ENCODE data around the gene RANBP1. TPM values are rescaled to one million over a fixed set of nuclear protein-coding genes. Genes with fewer than 3 reads are reported as not detected.

The RANBP1 gene
- total and polyA plus RNA-seq, 12 donors: 31.8 to 71.7 (median 39.0) TPM

GRCh38 chr22:20127869-20128618 is 12.1 kb downstream of the RANBP1 start:
- intact Hi-C loops (cut with DNase I): loop anchor here in 2 of 10 donors (10.0 kb wide), 2 partner anchors 153 to 163 kb away; no protein-coding TSS in a partner anchor
- Histone ChIP-seq H3K27me3 (no peaks in the 10 kb centered on the region), H3K27ac (peak overlapping the region in 1 of 10 donors; percentile 44), H3K4me3 (no peak overlapping the region), H3K4me1 (peaks cover 5 to 29% (median 17%) of the 10 kb centered on the region in 9 donors), H3K36me3 (peaks cover 0 to 46% (median 12%) of the 10 kb centered on the region in 9 donors), H3K9me3 (no peaks in the 10 kb centered on the region)
- no peak for DNase-seq
- no peak for ATAC-seq
- 69 to 70% methylated on average over 17 of the region's 17 CpGs for WGBS, 2 donors
- no peak for TF ChIP-seq CTCF (IDR thresholded peaks at IDR 0.05)

GRCh38 chr22:20128619-20128901 is 12.7 kb downstream of the RANBP1 start:
- ATAC-seq: no peak
- intact Hi-C loops (cut with DNase I): loop anchor here in 2 of 10 donors (10.0 kb wide), 2 partner anchors 154 to 164 kb away; no protein-coding TSS in a partner anchor
- no peaks in the 10 kb centered on the region for H3K27me3 ChIP-seq
- no peaks in the 10 kb centered on the region for H3K9me3 ChIP-seq
- H3K4me3 ChIP-seq: no peak overlapping the region
- no peak for TF ChIP-seq CTCF (IDR thresholded peaks at IDR 0.05)
- WGBS, 2 donors: 61% methylated on average over 2 of the region's 2 CpGs
- peak overlapping the region in 1 of 10 donors; percentile 44 for H3K27ac ChIP-seq
- H3K4me1 ChIP-seq: peaks cover 11 to 34% (median 22%) of the 10 kb centered on the region in 9 donors
- peaks cover 0 to 44% (median 12%) of the 10 kb centered on the region in 9 donors for H3K36me3 ChIP-seq
- DNase-seq: no peak

- DNase-seq: no peak
- H3K4me3 ChIP-seq: no peak overlapping the region
- TF ChIP-seq CTCF (IDR thresholded peaks at IDR 0.05): peak in 7 of 9 donors; percentile 30 to 46 (median 37)
- peak overlapping the region in 2 of 10 donors; percentile 23 to 44 for H3K27ac ChIP-seq
- H3K9me3 ChIP-seq: no peaks in the 10 kb centered on the region
- 37 to 43% methylated on average over 18 of the region's 18 CpGs for WGBS, 2 donors
- ATAC-seq: no peak
- H3K36me3 ChIP-seq: peaks cover 0 to 39% (median 12%) of the 10 kb centered on the region in 9 donors
- peaks cover 16 to 40% (median 28%) of the 10 kb centered on the region in 9 donors for H3K4me1 ChIP-seq
- intact Hi-C loops (cut with DNase I): loop anchor here in 2 of 10 donors (10.0 kb wide), 2 partner anchors 154 to 164 kb away; no protein-coding TSS in a partner anchor
- no peaks in the 10 kb centered on the region for H3K27me3 ChIP-seq
Measured at GRCh38 chr22:20128902-20129746, 13.2 kb downstream of the RANBP1 start.

- no peak for ATAC-seq
- no peak overlapping the region for H3K27ac ChIP-seq
- H3K4me3 ChIP-seq: no peak overlapping the region
- H3K27me3 ChIP-seq: no peaks in the 10 kb centered on the region
- intact Hi-C loops (cut with DNase I): loop anchor here in 3 of 10 donors (10.0 kb wide), 2 partner anchors 155 to 165 kb away; no protein-coding TSS in a partner anchor
- H3K9me3 ChIP-seq: no peaks in the 10 kb centered on the region
- DNase-seq: no peak
- TF ChIP-seq CTCF (IDR thresholded peaks at IDR 0.05): no peak
- peaks cover 22 to 45% (median 33%) of the 10 kb centered on the region in 9 donors for H3K4me1 ChIP-seq
- H3K36me3 ChIP-seq: peaks cover 0 to 35% (median 12%) of the 10 kb centered on the region in 9 donors
- 87 to 90% methylated on average over 3 of the region's 3 CpGs for WGBS, 2 donors
Measured at GRCh38 chr22:20129747-20130014, 13.8 kb downstream of the RANBP1 start.

Data from heart right ventricle (tissue), 16 donors.